Measurements from ENCODE around the gene LAPTM4A.

The LAPTM4A gene

GRCh38 chr2:20042531-20042930 lies 8.9 kb downstream of the LAPTM4A start:
- peak; percentile 50 for DNase-seq (ENCODE audit: low read depth)
- no peak for TF ChIP-seq CTCF (conservative IDR thresholded peaks at IDR 0.05; ENCODE audit: control insufficient read depth, insufficient read depth, low read depth, low read length)
- no peak overlapping the region for H3K4me3 ChIP-seq (ENCODE audit: control insufficient read depth, low read depth, low read length)

GRCh38 chr2:20040489-20041172 lies 10.8 kb downstream of the LAPTM4A start:
- no peak overlapping the region for H3K4me3 ChIP-seq (ENCODE audit: control insufficient read depth, low read depth, low read length)
- no peak for TF ChIP-seq CTCF (conservative IDR thresholded peaks at IDR 0.05; ENCODE audit: control insufficient read depth, insufficient read depth, low read depth, low read length)
- peak; percentile 64 for DNase-seq (ENCODE audit: low read depth)

- no peak for TF ChIP-seq CTCF (conservative IDR thresholded peaks at IDR 0.05; ENCODE audit: control insufficient read depth, insufficient read depth, low read depth, low read length)
- no peak for DNase-seq (ENCODE audit: low read depth)
- H3K4me3 ChIP-seq (ENCODE audit: control insufficient read depth, low read depth, low read length) = no peak overlapping the region
Observed at GRCh38 chr2:20037660-20038059, 13.8 kb downstream of the LAPTM4A start.

GRCh38 chr2:20035955-20036666 lies 15.3 kb downstream of the LAPTM4A start:
- H3K4me3 ChIP-seq (ENCODE audit: control insufficient read depth, low read depth, low read length) = no peak overlapping the region
- DNase-seq (ENCODE audit: low read depth) = no peak
- no peak for TF ChIP-seq CTCF (conservative IDR thresholded peaks at IDR 0.05; ENCODE audit: control insufficient read depth, insufficient read depth, low read depth, low read length)

- no peak overlapping the region for H3K4me3 ChIP-seq (ENCODE audit: control insufficient read depth, low read depth, low read length)
- no peak for TF ChIP-seq CTCF (conservative IDR thresholded peaks at IDR 0.05; ENCODE audit: control insufficient read depth, insufficient read depth, low read depth, low read length)
Observed at GRCh38 chr2:20034821-20035220, 16.6 kb downstream of the LAPTM4A start.

GRCh38 chr2:20034218-20034617 lies 17.2 kb downstream of the LAPTM4A start:
- no peak for DNase-seq (ENCODE audit: low read depth)
- no peak for TF ChIP-seq CTCF (conservative IDR thresholded peaks at IDR 0.05; ENCODE audit: control insufficient read depth, insufficient read depth, low read depth, low read length)
- no peak overlapping the region for H3K4me3 ChIP-seq (ENCODE audit: control insufficient read depth, low read depth, low read length)

More at GRCh38 chr2:20034821-20035220, 16.6 kb downstream of the LAPTM4A start:
- DNase-seq (ENCODE audit: low read depth) = no peak

Measured in fibroblast of mammary gland (primary cell).